ENCODE data around the gene EXO5.

EXO5 gene

GRCh38 chr1:40534589-40534988 is 26.0 kb downstream of the EXO5 start (continued):
- no peak for TF ChIP-seq ZNF70 (CRISPR knock-in tag; IDR thresholded peaks at IDR 0.05)

- ATAC-seq = no peak
- TF ChIP-seq ZFP3 (CRISPR knock-in tag; IDR thresholded peaks at IDR 0.05) (no peak), ISL1 (CRISPR knock-in tag; IDR thresholded peaks at IDR 0.05) (no peak), TCF4 (CRISPR knock-in tag; IDR thresholded peaks at IDR 0.05; ENCODE audit: borderline replicate concordance) (no peak), ARNTL (CRISPR knock-in tag; IDR thresholded peaks at IDR 0.05; ENCODE audit: borderline replicate concordance, low read depth) (no peak)
These were observed 27.2 kb downstream of the EXO5 start for GRCh38 chr1:40535732-40536131.

- TF ChIP-seq ISL1 (CRISPR knock-in tag; IDR thresholded peaks at IDR 0.05) = no peak
- TF ChIP-seq CREB5 (CRISPR knock-in tag; IDR thresholded peaks at IDR 0.05; ENCODE audit: low read depth) = no peak
- TF ChIP-seq GLIS3 (CRISPR knock-in tag; IDR thresholded peaks at IDR 0.05) = no peak
- TF ChIP-seq ZFP30 (CRISPR knock-in tag; IDR thresholded peaks at IDR 0.05) = no peak
- TF ChIP-seq TCF4 (CRISPR knock-in tag; IDR thresholded peaks at IDR 0.05; ENCODE audit: borderline replicate concordance) = no peak
- TF ChIP-seq PATZ1 (CRISPR knock-in tag; IDR thresholded peaks at IDR 0.05; ENCODE audit: borderline replicate concordance) = no peak
- TF ChIP-seq CSDC2 (CRISPR knock-in tag; IDR thresholded peaks at IDR 0.05) = no peak
- no peak for TF ChIP-seq TSHZ2 (CRISPR knock-in tag; IDR thresholded peaks at IDR 0.05)
- no peak for TF ChIP-seq ZC3H10 (CRISPR knock-in tag; IDR thresholded peaks at IDR 0.05)
- no peak for TF ChIP-seq BACH2 (CRISPR knock-in tag; IDR thresholded peaks at IDR 0.05; ENCODE audit: borderline replicate concordance)
- no peak for TF ChIP-seq ZFP3 (CRISPR knock-in tag; IDR thresholded peaks at IDR 0.05)
- no peak for TF ChIP-seq ZNF8 (CRISPR knock-in tag; IDR thresholded peaks at IDR 0.05)
- no peak for TF ChIP-seq RARB (CRISPR knock-in tag; IDR thresholded peaks at IDR 0.05)
- TF ChIP-seq ARNTL (CRISPR knock-in tag; IDR thresholded peaks at IDR 0.05; ENCODE audit: borderline replicate concordance, low read depth) = no peak
- no peak for TF ChIP-seq ZNF70 (CRISPR knock-in tag; IDR thresholded peaks at IDR 0.05)
- no peak for ATAC-seq
These were observed 30.8 kb downstream of the EXO5 start for GRCh38 chr1:40539338-40539737.

GRCh38 chr1:40546957-40547356 is 38.4 kb downstream of the EXO5 start:
- ATAC-seq = no peak
- no peak for TF ChIP-seq RARB (CRISPR knock-in tag; IDR thresholded peaks at IDR 0.05)
- no peak for TF ChIP-seq CREB5 (CRISPR knock-in tag; IDR thresholded peaks at IDR 0.05; ENCODE audit: low read depth)
- no peak for TF ChIP-seq ZNF8 (CRISPR knock-in tag; IDR thresholded peaks at IDR 0.05)
- TF ChIP-seq ZC3H10 (CRISPR knock-in tag; IDR thresholded peaks at IDR 0.05) = no peak
- TF ChIP-seq GLIS3 (CRISPR knock-in tag; IDR thresholded peaks at IDR 0.05) = no peak

GRCh38 chr1:40553017-40553416 is 44.5 kb downstream of the EXO5 start:
- ATAC-seq = no peak
- TF ChIP-seq TCF4 (CRISPR knock-in tag; IDR thresholded peaks at IDR 0.05; ENCODE audit: borderline replicate concordance) = no peak
- no peak for TF ChIP-seq CSRNP3 (CRISPR knock-in tag; IDR thresholded peaks at IDR 0.05)
- TF ChIP-seq ZNF8 (CRISPR knock-in tag; IDR thresholded peaks at IDR 0.05) = no peak
- TF ChIP-seq ZNF565 (CRISPR knock-in tag; conservative IDR thresholded peaks at IDR 0.05; ENCODE audit: low read depth) = no peak
- TF ChIP-seq POU6F1 (CRISPR knock-in tag; IDR thresholded peaks at IDR 0.05; ENCODE audit: borderline replicate concordance, low read depth) = no peak
- no peak for TF ChIP-seq OSR1 (CRISPR knock-in tag; IDR thresholded peaks at IDR 0.05)
- TF ChIP-seq SNAI2 (CRISPR knock-in tag; IDR thresholded peaks at IDR 0.05) = no peak
- no peak for TF ChIP-seq ESRRG (CRISPR knock-in tag; IDR thresholded peaks at IDR 0.05)
- TF ChIP-seq PATZ1 (CRISPR knock-in tag; IDR thresholded peaks at IDR 0.05; ENCODE audit: borderline replicate concordance) = no peak
- TF ChIP-seq ZFP3 (CRISPR knock-in tag; IDR thresholded peaks at IDR 0.05) = no peak
- TF ChIP-seq PPARA (CRISPR knock-in tag; IDR thresholded peaks at IDR 0.05; ENCODE audit: borderline replicate concordance) = no peak
- no peak for TF ChIP-seq TOX (CRISPR knock-in tag; IDR thresholded peaks at IDR 0.05; ENCODE audit: borderline replicate concordance)
